ENCODE data around the gene FAM168A.

FAM168A gene

GRCh38 chr11:73538381-73538872 lies 59.5 kb downstream of the FAM168A start:
- Histone ChIP-seq H3K4me2 (ENCODE audit: low read length) (peak overlapping the region; percentile 35), H3K4me3 (ENCODE audit: low read length) (no peak overlapping the region), H3K79me2 (ENCODE audit: control insufficient read depth, low read length) (peaks cover 24% of the 10 kb centered on the region), H3K27me3 (ENCODE audit: control insufficient read depth, low read length) (no peaks in the 10 kb centered on the region), H3F3A (ENCODE audit: control insufficient read depth, insufficient read depth) (no peaks in the 10 kb centered on the region), H3K27ac (ENCODE audit: low read depth, low read length) (no peak overlapping the region), H4K20me1 (ENCODE audit: control insufficient read depth, insufficient read depth, low read depth, low read length) (no peaks in the 10 kb centered on the region), H3K4me1 (ENCODE audit: control insufficient read depth, low read length) (peaks cover 16% of the 10 kb centered on the region), H3K9me2 (replicated peaks; ENCODE audit: control insufficient read depth, low read length) (no peaks in the 10 kb centered on the region), H3K36me3 (ENCODE audit: control insufficient read depth, low read length) (no peaks in the 10 kb centered on the region), H3K9me3 (ENCODE audit: control insufficient read depth, insufficient read depth, low read length) (no peaks in the 10 kb centered on the region)
- TF ChIP-seq EZH2phosphoT487 (IDR thresholded peaks at IDR 0.05; ENCODE audit: borderline replicate concordance, low read length) (no peak), CTCF (IDR thresholded peaks at IDR 0.05; ENCODE audit: low read depth, low read length, poor library complexity, severe bottlenecking) (no peak)

GRCh38 chr11:73537969-73538368 lies 59.9 kb downstream of the FAM168A start:
- Histone ChIP-seq H3K36me3 (ENCODE audit: control insufficient read depth, low read length) (no peaks in the 10 kb centered on the region), H4K20me1 (ENCODE audit: control insufficient read depth, insufficient read depth, low read depth, low read length) (no peaks in the 10 kb centered on the region), H3K4me3 (ENCODE audit: low read length) (no peak overlapping the region), H3K27ac (ENCODE audit: low read depth, low read length) (no peak overlapping the region), H3K4me2 (ENCODE audit: low read length) (no peak overlapping the region), H3K4me1 (ENCODE audit: control insufficient read depth, low read length) (peaks cover 16% of the 10 kb centered on the region), H3K27me3 (ENCODE audit: control insufficient read depth, low read length) (no peaks in the 10 kb centered on the region), H3K9me3 (ENCODE audit: control insufficient read depth, insufficient read depth, low read length) (no peaks in the 10 kb centered on the region), H3F3A (ENCODE audit: control insufficient read depth, insufficient read depth) (no peaks in the 10 kb centered on the region), H3K9me2 (replicated peaks; ENCODE audit: control insufficient read depth, low read length) (no peaks in the 10 kb centered on the region), H3K79me2 (ENCODE audit: control insufficient read depth, low read length) (peaks cover 24% of the 10 kb centered on the region)
- no peak for TF ChIP-seq EZH2phosphoT487 (IDR thresholded peaks at IDR 0.05; ENCODE audit: borderline replicate concordance, low read length)

- Histone ChIP-seq H3K27ac (ENCODE audit: low read depth, low read length) (no peak overlapping the region), H3K36me3 (ENCODE audit: control insufficient read depth, low read length) (no peaks in the 10 kb centered on the region), H3K4me3 (ENCODE audit: low read length) (no peak overlapping the region), H3K9me3 (ENCODE audit: control insufficient read depth, insufficient read depth, low read length) (no peaks in the 10 kb centered on the region), H3F3A (ENCODE audit: control insufficient read depth, insufficient read depth) (no peaks in the 10 kb centered on the region), H3K4me1 (ENCODE audit: control insufficient read depth, low read length) (peaks cover 16% of the 10 kb centered on the region), H3K79me2 (ENCODE audit: control insufficient read depth, low read length) (peaks cover 27% of the 10 kb centered on the region), H3K27me3 (ENCODE audit: control insufficient read depth, low read length) (no peaks in the 10 kb centered on the region), H3K4me2 (ENCODE audit: low read length) (no peak overlapping the region), H3K9me2 (replicated peaks; ENCODE audit: control insufficient read depth, low read length) (no peaks in the 10 kb centered on the region), H4K20me1 (ENCODE audit: control insufficient read depth, insufficient read depth, low read depth, low read length) (peaks cover 3% of the 10 kb centered on the region; the same call in 1 of the 2 replicates)
- TF ChIP-seq CTCF (IDR thresholded peaks at IDR 0.05; ENCODE audit: low read depth, low read length, poor library complexity, severe bottlenecking) (no peak), EZH2phosphoT487 (IDR thresholded peaks at IDR 0.05; ENCODE audit: borderline replicate concordance, low read length) (no peak)
Measured at GRCh38 chr11:73536961-73537360, 61.0 kb downstream of the FAM168A start.

GRCh38 chr11:73532310-73532709 lies 65.6 kb downstream of the FAM168A start:
- Histone ChIP-seq H3F3A (ENCODE audit: control insufficient read depth, insufficient read depth) (no peaks in the 10 kb centered on the region), H3K9me2 (replicated peaks; ENCODE audit: control insufficient read depth, low read length) (no peaks in the 10 kb centered on the region), H3K4me2 (ENCODE audit: low read length) (no peak overlapping the region), H3K36me3 (ENCODE audit: control insufficient read depth, low read length) (no peaks in the 10 kb centered on the region), H3K9me3 (ENCODE audit: control insufficient read depth, insufficient read depth, low read length) (no peaks in the 10 kb centered on the region), H3K4me1 (ENCODE audit: control insufficient read depth, low read length) (no peaks in the 10 kb centered on the region), H4K20me1 (ENCODE audit: control insufficient read depth, insufficient read depth, low read depth, low read length) (peaks cover 9% of the 10 kb centered on the region; the same call in 1 of the 2 replicates), H3K4me3 (ENCODE audit: low read length) (no peak overlapping the region), H3K27me3 (ENCODE audit: control insufficient read depth, low read length) (no peaks in the 10 kb centered on the region), H3K27ac (ENCODE audit: low read depth, low read length) (no peak overlapping the region), H3K79me2 (ENCODE audit: control insufficient read depth, low read length) (peaks cover 19% of the 10 kb centered on the region)
- no peak for TF ChIP-seq CTCF (IDR thresholded peaks at IDR 0.05; ENCODE audit: low read depth, low read length, poor library complexity, severe bottlenecking)
- no peak for TF ChIP-seq EZH2phosphoT487 (IDR thresholded peaks at IDR 0.05; ENCODE audit: borderline replicate concordance, low read length)

All from DOHH2 (cell line).